ENCODE measurements around the gene LCN2.
A peak's percentile ranks its signal among the peaks of the same experiment; 100 is the strongest.
"Not testable (repeated sequence)": the region's sequence is repeated elsewhere in the genome, so short reads cannot be mapped to it uniquely, and the experiment has no call there.

The LCN2 gene

GRCh38 chr9:128169925-128170324, 20.7 kb downstream of the LCN2 start:
- DNase-seq: no peak

GRCh38 chr9:128174062-128174461, 24.8 kb downstream of the LCN2 start:
- no peak for DNase-seq

- DNase-seq: no peak
These were observed 25.9 kb downstream of the LCN2 start for GRCh38 chr9:128175102-128175563.

GRCh38 chr9:128175726-128176125, 26.5 kb downstream of the LCN2 start:
- no peak for DNase-seq

- DNase-seq: no peak
These were observed 29.7 kb downstream of the LCN2 start for GRCh38 chr9:128178806-128179431.

- DNase-seq: no peak
These were observed 30.7 kb downstream of the LCN2 start for GRCh38 chr9:128180001-128180400.

GRCh38 chr9:128180447-128180846, 31.2 kb downstream of the LCN2 start:
- no peak for DNase-seq

- DNase-seq: not testable (repeated sequence)
These were observed 32.2 kb downstream of the LCN2 start for GRCh38 chr9:128181480-128181879.

GRCh38 chr9:128182893-128183588, 33.8 kb downstream of the LCN2 start:
- DNase-seq: no peak

GRCh38 chr9:128185979-128186965, 37.0 kb downstream of the LCN2 start:
- DNase-seq: no peak

GRCh38 chr9:128187361-128187760, 38.1 kb downstream of the LCN2 start:
- DNase-seq: no peak

GRCh38 chr9:128188209-128188608, 39.0 kb downstream of the LCN2 start:
- no peak for DNase-seq

GRCh38 chr9:128190013-128190412, 40.8 kb downstream of the LCN2 start:
- DNase-seq: no peak

GRCh38 chr9:128190516-128191405, 41.5 kb downstream of the LCN2 start:
- DNase-seq: no peak

GRCh38 chr9:128191406-128192046, 42.3 kb downstream of the LCN2 start, which contains the start of gene CIZ1:
Gene CIZ1 (minus strand): TSS chr9:128191572. CDS start chr9:128190857, 715 bp downstream.
- peak; percentile 58 for DNase-seq

- peak; percentile 75 for DNase-seq
These were observed 43.5 kb downstream of the LCN2 start for GRCh38 chr9:128192601-128193371.

GRCh38 chr9:128193469-128194096, 44.3 kb downstream of the LCN2 start:
- DNase-seq: no peak

- DNase-seq: no peak
These were observed 52.5 kb downstream of the LCN2 start for GRCh38 chr9:128201441-128202369.

GRCh38 chr9:128202648-128203023, 53.4 kb downstream of the LCN2 start:
- no peak for DNase-seq
